ENCODE measurements around the gene CKB. TPM values are rescaled to one million over a fixed set of nuclear protein-coding genes. Genes with fewer than 3 reads are reported as not detected.

Gene CKB
- total and polyA plus RNA-seq, 4 donors, result 9.0 to 32.9 (median 20.4) TPM

- no peak for TF ChIP-seq EGR1 (IDR thresholded peaks at IDR 0.05; ENCODE audit: low read depth in 2 of 2)
- no peak for TF ChIP-seq HNF4G (IDR thresholded peaks at IDR 0.05)
- no peak for TF ChIP-seq MAX (IDR thresholded peaks at IDR 0.05)
- no peak for TF ChIP-seq YY1 (IDR thresholded peaks at IDR 0.05)
- no peak for TF ChIP-seq SP1 (IDR thresholded peaks at IDR 0.05)
- no peak for TF ChIP-seq HNF4A (conservative IDR thresholded peaks at IDR 0.05)
- no peak for TF ChIP-seq FOXA1 (IDR thresholded peaks at IDR 0.05)
- no peak for TF ChIP-seq TAF1 (conservative IDR thresholded peaks at IDR 0.05)
- TF ChIP-seq NR2F2 (IDR thresholded peaks at IDR 0.05), result no peak
- TF ChIP-seq, protein P1, sequence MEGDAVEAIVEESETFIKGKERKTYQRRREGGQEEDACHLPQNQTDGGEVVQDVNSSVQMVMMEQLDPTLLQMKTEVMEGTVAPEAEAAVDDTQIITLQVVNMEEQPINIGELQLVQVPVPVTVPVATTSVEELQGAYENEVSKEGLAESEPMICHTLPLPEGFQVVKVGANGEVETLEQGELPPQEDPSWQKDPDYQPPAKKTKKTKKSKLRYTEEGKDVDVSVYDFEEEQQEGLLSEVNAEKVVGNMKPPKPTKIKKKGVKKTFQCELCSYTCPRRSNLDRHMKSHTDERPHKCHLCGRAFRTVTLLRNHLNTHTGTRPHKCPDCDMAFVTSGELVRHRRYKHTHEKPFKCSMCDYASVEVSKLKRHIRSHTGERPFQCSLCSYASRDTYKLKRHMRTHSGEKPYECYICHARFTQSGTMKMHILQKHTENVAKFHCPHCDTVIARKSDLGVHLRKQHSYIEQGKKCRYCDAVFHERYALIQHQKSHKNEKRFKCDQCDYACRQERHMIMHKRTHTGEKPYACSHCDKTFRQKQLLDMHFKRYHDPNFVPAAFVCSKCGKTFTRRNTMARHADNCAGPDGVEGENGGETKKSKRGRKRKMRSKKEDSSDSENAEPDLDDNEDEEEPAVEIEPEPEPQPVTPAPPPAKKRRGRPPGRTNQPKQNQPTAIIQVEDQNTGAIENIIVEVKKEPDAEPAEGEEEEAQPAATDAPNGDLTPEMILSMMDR (IDR thresholded peaks at IDR 0.05; ENCODE audit: low read depth, low read length, missing input control), result no peak
- no peak for TF ChIP-seq RXRA (IDR thresholded peaks at IDR 0.05)
- TF ChIP-seq JUND (IDR thresholded peaks at IDR 0.05), result no peak
- TF ChIP-seq FOXA2 (IDR thresholded peaks at IDR 0.05), result no peak
- TF ChIP-seq RAD21 (IDR thresholded peaks at IDR 0.05), result no peak
- no peak for TF ChIP-seq ZBTB33 (IDR thresholded peaks at IDR 0.05)
- Histone ChIP-seq H3K27ac (ENCODE audit: low read depth in 1 of 2, low read length in 2 of 2) (no peak overlapping the region), H3K9me3 (ENCODE audit: control insufficient read depth in 4 of 4, low read length in 3 of 4) (no peaks in the 10 kb centered on the region), H3K4me3 (ENCODE audit: low read depth in 1 of 3, low read length in 3 of 3) (no peak overlapping the region), H3K36me3 (ENCODE audit: control insufficient read depth in 4 of 4, insufficient read depth in 3 of 4, low read depth in 1 of 4, low read length in 3 of 4) (peaks cover 3 to 17% (median 6%) of the 10 kb centered on the region in 4 donors), H3K27me3 (ENCODE audit: control insufficient read depth in 4 of 4, insufficient read depth in 4 of 4, low read length in 3 of 4) (no peaks in the 10 kb centered on the region), H3K9ac (ENCODE audit: low read depth in 1 of 2, low read length in 2 of 2) (no peak overlapping the region), H3K4me1 (ENCODE audit: control insufficient read depth in 4 of 4, insufficient read depth in 4 of 4, low read length in 3 of 4) (peaks cover 0 to 29% (median 14%) of the 10 kb centered on the region in 4 donors)
- no peak for DNase-seq (ENCODE audit: low spot score)
- WGBS, result 91% methylated on average over 15 of the region's 15 CpGs
Measured at GRCh38 chr14:103555559-103556337, 33.1 kb upstream of the CKB start.

GRCh38 chr14:103552846-103553210, 30.2 kb upstream of the CKB start:
- TF ChIP-seq RAD21 (IDR thresholded peaks at IDR 0.05), result no peak
- no peak for TF ChIP-seq RXRA (IDR thresholded peaks at IDR 0.05)
- TF ChIP-seq NR2F2 (IDR thresholded peaks at IDR 0.05), result no peak
- no peak for TF ChIP-seq HNF4G (IDR thresholded peaks at IDR 0.05)
- no peak for TF ChIP-seq GABPA (IDR thresholded peaks at IDR 0.05 in 1 of 2, conservative IDR thresholded peaks at IDR 0.05 in 1 of 2)
- no peak for TF ChIP-seq TAF1 (conservative IDR thresholded peaks at IDR 0.05)
- TF ChIP-seq, protein P1 (IDR thresholded peaks at IDR 0.05; ENCODE audit: low read depth, low read length, missing input control), result no peak
- no peak for TF ChIP-seq SP1 (IDR thresholded peaks at IDR 0.05)
- TF ChIP-seq MAX (IDR thresholded peaks at IDR 0.05), result no peak
- no peak for DNase-seq (ENCODE audit: low spot score)
- Histone ChIP-seq H3K4me1 (ENCODE audit: control insufficient read depth in 4 of 4, insufficient read depth in 4 of 4, low read length in 3 of 4) (peaks cover 0 to 4% (median 0%) of the 10 kb centered on the region in 4 donors), H3K36me3 (ENCODE audit: control insufficient read depth in 4 of 4, insufficient read depth in 3 of 4, low read depth in 1 of 4, low read length in 3 of 4) (peaks cover 0 to 3% (median 0%) of the 10 kb centered on the region in 4 donors), H3K27ac (ENCODE audit: low read depth in 1 of 2, low read length in 2 of 2) (no peak overlapping the region), H3K4me3 (ENCODE audit: low read depth in 1 of 3, low read length in 3 of 3) (no peak overlapping the region), H3K9me3 (ENCODE audit: control insufficient read depth in 4 of 4, low read length in 3 of 4) (no peaks in the 10 kb centered on the region), H3K27me3 (ENCODE audit: control insufficient read depth in 4 of 4, insufficient read depth in 4 of 4, low read length in 3 of 4) (no peaks in the 10 kb centered on the region), H3K9ac (ENCODE audit: low read depth in 1 of 2, low read length in 2 of 2) (no peak overlapping the region)
- WGBS, result 96% methylated on average over 11 of the region's 11 CpGs

All from liver (tissue), 9 donors.